Upper lobe of left lung (tissue), 6 donors: ENCODE data around the gene TNRC6B. TPM values are rescaled to one million over a fixed set of nuclear protein-coding genes. Genes with fewer than 3 reads are reported as not detected.
"Not testable (repeated sequence)": the region's sequence is repeated elsewhere in the genome, so short reads cannot be mapped to it uniquely, and the experiment has no call there.

Experiments used
- ATAC-seq, 2 donors: fragments of 200-7000 bp; cut with Tn5 transposase; one replicate each; pipeline ENCODE4 v1.9.1; 2022; ENCODE audit warnings: mild to moderate bottlenecking in 2 of 2, moderate library complexity in 2 of 2; ENCODE audit not compliant: low FRiP score in 2 of 2
- DNase-seq, 2 donors: peaks; one replicate each; pipeline ENCODE4 v3.0.0-alpha.2; 2019 to 2020
- H3K27ac ChIP-seq, 4 donors: fragments of 200-600 bp; sonication (generic); one replicate each; pipeline ENCODE4 v1.5.1; 2016 to 2019
- H3K27me3 ChIP-seq, 4 donors: fragments of 200-600 bp; sonication (generic); one replicate each; pipeline ENCODE4 v1.5.1; 2017 to 2019
- H3K36me3 ChIP-seq, 4 donors: fragments of 200-600 bp; sonication (generic); one replicate each; pipeline ENCODE4 v1.5.1; 2016 to 2019
- H3K4me1 ChIP-seq, 4 donors: fragments of 200-600 bp; sonication (generic); one replicate each; pipeline ENCODE4 v1.5.1; 2018 to 2019
- H3K4me3 ChIP-seq, 4 donors: fragments of 200-600 bp; sonication (generic); one replicate each; pipeline ENCODE4 v1.5.1; 2017 to 2019; ENCODE audit warnings: mild to moderate bottlenecking in 2 of 4, moderate library complexity in 1 of 4
- H3K9me3 ChIP-seq, 4 donors: fragments of 200-600 bp; sonication (generic); one replicate each; pipeline ENCODE4 v1.5.1; 2018 to 2019
- EP300 ChIP-seq, 4 donors: sonication (generic); formaldehyde crosslinking; IDR thresholded peaks; one replicate each; pipeline ENCODE4 v1.5.1; 2017; ENCODE audit warnings: antibody characterized with exemption in 4 of 4, control low read depth in 2 of 4
- POLR2A ChIP-seq, 4 donors: fragments of 450-650 bp; IDR thresholded peaks; one replicate each; pipeline ENCODE4 v1.5.1; 2016 to 2017; ENCODE audit warnings: antibody characterized with exemption in 4 of 4, mild to moderate bottlenecking in 2 of 4
- POLR2AphosphoS5 ChIP-seq, 2 donors: sonication (generic); formaldehyde crosslinking; IDR thresholded peaks; one replicate each; pipeline ENCODE4 v1.5.1; 2017; ENCODE audit warnings: antibody characterized with exemption in 2 of 2
- WGBS, 2 donors: methylation state at CpG; one replicate each; pipeline ENCODE4 v1.1.5; 2017 to 2018; 5-methylcytosine and 5-hydroxymethylcytosine counted together
- total RNA-seq, 6 donors: library from RNA; depleted of rRNA in 4 of 6; stranded (reverse); fragments of >200 nt in 4 of 6; gene quantifications; one replicate each; pipeline versions ENCODE4 v1.1.0 to v1.2.1, GENCODE V29; 2016 to 2021
- TF ChIP-seq, protein P1 (sequence below), 6 experiments: fragments of 450-650 bp in 4 of 6; fragments of 200-600 bp in 2 of 6; sonication (generic) in 2 of 6; IDR thresholded peaks; one replicate each; pipeline ENCODE4 v1.5.1; 2016 to 2019; ENCODE audit warnings: antibody characterized with exemption in 6 of 6
- donor health status: DM: no; HTN: no; CAD: no; lungs with moderate emphysema.
- donor health status: DM: no; HTN: yes; CAD: no; lungs with severe emphysema.

TNRC6B gene
- total RNA-seq, 6 donors from 2014 or later = 18.1 to 106 (median 60.3) TPM

DNA sequence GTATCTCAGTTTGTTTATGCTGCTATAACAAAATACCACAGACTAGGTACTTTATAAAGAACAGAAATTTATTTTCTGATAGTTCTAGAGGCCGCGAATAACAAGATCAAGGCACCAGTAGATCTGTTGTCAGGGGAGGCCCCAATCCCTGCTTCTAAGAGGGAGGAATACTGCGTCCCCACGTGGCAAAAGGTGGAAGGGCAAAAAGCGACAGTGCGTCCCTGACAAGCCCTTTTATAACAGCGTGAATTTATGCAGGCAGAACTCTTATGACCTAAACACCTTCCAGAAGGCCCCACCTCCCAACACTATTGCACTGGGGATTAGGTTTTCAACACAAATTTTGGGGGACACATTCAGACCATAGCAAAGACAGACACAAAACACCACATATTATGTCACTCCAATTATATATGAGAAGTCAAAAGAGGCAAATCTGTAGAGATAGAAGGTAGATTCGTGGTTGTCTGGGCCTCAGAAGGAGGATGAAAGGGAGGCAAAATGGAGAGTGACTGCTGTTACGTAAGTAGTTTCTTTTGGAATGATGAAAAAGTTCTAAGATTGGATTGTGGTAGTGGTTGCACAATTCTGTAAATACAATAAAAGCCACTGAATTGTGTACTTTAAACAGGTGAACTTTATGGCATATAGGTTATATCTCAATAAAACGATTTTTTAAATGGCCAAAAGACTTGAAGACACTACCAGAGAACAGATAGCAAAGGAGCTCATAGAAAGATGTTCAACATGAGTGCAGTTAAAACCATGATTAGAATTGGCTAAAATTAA is 30.1 kb upstream of the TNRC6B start:
- Histone ChIP-seq H3K9me3 (no peaks in the 10 kb centered on the region), H3K27ac (no peak overlapping the region), H3K4me3 (no peak overlapping the region), H3K4me1 (no peaks in the 10 kb centered on the region), H3K36me3 (peaks cover 0 to under 1% (median 0%) of the 10 kb centered on the region in 4 donors), H3K27me3 (no peaks in the 10 kb centered on the region)
- TF ChIP-seq, protein P1, sequence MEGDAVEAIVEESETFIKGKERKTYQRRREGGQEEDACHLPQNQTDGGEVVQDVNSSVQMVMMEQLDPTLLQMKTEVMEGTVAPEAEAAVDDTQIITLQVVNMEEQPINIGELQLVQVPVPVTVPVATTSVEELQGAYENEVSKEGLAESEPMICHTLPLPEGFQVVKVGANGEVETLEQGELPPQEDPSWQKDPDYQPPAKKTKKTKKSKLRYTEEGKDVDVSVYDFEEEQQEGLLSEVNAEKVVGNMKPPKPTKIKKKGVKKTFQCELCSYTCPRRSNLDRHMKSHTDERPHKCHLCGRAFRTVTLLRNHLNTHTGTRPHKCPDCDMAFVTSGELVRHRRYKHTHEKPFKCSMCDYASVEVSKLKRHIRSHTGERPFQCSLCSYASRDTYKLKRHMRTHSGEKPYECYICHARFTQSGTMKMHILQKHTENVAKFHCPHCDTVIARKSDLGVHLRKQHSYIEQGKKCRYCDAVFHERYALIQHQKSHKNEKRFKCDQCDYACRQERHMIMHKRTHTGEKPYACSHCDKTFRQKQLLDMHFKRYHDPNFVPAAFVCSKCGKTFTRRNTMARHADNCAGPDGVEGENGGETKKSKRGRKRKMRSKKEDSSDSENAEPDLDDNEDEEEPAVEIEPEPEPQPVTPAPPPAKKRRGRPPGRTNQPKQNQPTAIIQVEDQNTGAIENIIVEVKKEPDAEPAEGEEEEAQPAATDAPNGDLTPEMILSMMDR (IDR thresholded peaks at IDR 0.05) = no peak
- no peak for TF ChIP-seq EP300 (IDR thresholded peaks at IDR 0.05)
- TF ChIP-seq POLR2AphosphoS5 (IDR thresholded peaks at IDR 0.05) = no peak
- TF ChIP-seq POLR2A (IDR thresholded peaks at IDR 0.05) = no peak
- WGBS, 2 donors = 84 to 85% methylated on average over 10 of the region's 10 CpGs
- ATAC-seq (no peak), DNase-seq (no peak)

DNA sequence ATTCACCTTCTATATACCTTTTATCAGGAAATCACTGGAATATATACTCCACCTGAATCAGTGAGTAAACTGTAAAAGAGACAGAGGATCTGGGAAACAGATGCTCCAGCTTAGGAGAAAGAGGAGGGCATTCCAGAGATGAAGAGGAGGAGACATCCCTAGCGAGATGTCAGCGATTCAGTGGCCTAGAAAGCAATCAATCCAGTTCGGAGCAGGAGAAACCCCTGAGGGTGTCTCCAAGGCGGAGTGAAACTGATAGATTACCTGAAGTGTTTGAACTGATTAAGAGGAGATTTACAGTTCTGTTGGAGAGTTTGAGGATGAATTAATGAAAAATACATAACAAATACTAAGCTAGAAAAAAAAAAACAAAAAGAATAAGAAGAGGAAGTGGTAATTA is 24.5 kb upstream of the TNRC6B start:
- H3K9me3 ChIP-seq = no peaks in the 10 kb centered on the region
- TF ChIP-seq EP300 (IDR thresholded peaks at IDR 0.05) = no peak
- TF ChIP-seq POLR2A (IDR thresholded peaks at IDR 0.05) = no peak
- TF ChIP-seq, protein P1 (IDR thresholded peaks at IDR 0.05) = no peak
- no peak for TF ChIP-seq POLR2AphosphoS5 (IDR thresholded peaks at IDR 0.05)
- peaks cover 0 to 3% (median 0%) of the 10 kb centered on the region in 4 donors for H3K36me3 ChIP-seq
- no peak overlapping the region for H3K27ac ChIP-seq
- WGBS, 2 donors = 85% methylated on average over 4 of the region's 4 CpGs
- no peak for ATAC-seq
- H3K4me3 ChIP-seq = no peak overlapping the region
- no peaks in the 10 kb centered on the region for H3K27me3 ChIP-seq
- peaks cover 7 to 15% (median 13%) of the 10 kb centered on the region in 4 donors for H3K4me1 ChIP-seq
- DNase-seq = no peak

DNA sequence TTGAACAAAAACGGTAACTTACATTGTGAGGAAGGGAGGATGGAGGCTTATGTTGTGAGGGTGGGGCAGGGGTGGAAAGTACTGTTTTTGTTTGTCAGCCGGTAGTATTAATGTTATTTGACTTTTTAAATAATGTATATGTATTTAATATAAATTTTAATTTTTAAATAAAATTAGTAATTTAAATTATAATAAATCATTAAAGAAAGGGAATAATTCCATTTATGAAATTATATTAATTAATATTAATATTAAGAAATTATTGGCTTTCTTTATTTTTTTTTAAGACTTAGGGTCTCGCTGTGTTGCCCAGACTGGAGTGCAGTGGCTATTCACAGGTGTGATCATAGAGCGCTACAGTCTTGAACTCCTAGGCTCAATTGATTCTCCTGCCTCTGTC is 24.0 kb upstream of the TNRC6B start:
- Histone ChIP-seq H3K27me3 (no peaks in the 10 kb centered on the region), H3K9me3 (no peaks in the 10 kb centered on the region), H3K4me1 (peaks cover 7 to 15% (median 13%) of the 10 kb centered on the region in 4 donors), H3K4me3 (no peak overlapping the region), H3K36me3 (peaks cover 0 to 8% (median 0%) of the 10 kb centered on the region in 4 donors), H3K27ac (no peak overlapping the region)
- TF ChIP-seq EP300 (IDR thresholded peaks at IDR 0.05) (no peak), POLR2AphosphoS5 (IDR thresholded peaks at IDR 0.05) (no peak), POLR2A (IDR thresholded peaks at IDR 0.05) (no peak)
- TF ChIP-seq, protein P1 (IDR thresholded peaks at IDR 0.05) = no peak
- ATAC-seq = no peak
- DNase-seq = no peak
- WGBS, 2 donors = 95 to 96% methylated on average over 4 of the region's 4 CpGs

DNA sequence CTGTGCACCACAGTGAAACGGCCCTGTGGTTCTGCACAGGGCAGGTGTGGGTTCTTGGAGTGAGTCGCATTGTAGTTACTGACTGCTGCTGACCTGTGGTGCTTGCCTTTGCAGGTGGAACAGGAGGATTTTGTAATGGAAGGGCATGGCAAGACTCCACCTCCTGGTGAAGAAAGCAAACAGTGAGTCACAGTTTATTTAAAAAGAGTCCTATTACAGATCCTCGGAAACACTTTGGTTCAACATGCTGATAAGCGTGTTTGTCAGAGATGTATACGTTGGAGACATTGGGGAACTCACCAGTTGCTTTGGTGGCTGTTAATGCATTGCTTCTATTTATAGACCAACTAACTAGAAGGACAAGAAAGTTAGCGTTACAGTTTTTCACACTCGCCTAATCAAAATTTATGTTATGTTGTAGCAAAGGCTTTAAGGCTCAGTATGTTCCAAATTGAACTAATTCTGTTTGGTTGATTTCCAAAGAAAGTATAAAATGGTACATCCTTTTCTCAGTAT is 21.7 kb upstream of the TNRC6B start:
- Histone ChIP-seq H3K27ac (peak overlapping the region in 3 of 4 donors; percentile 13 to 42 (median 33)), H3K36me3 (peaks cover 0 to 10% (median 0%) of the 10 kb centered on the region in 4 donors), H3K4me1 (peaks cover 7 to 15% (median 13%) of the 10 kb centered on the region in 4 donors), H3K9me3 (no peaks in the 10 kb centered on the region), H3K27me3 (no peaks in the 10 kb centered on the region), H3K4me3 (no peak overlapping the region)
- ATAC-seq = peak; percentile 47 to 71
- TF ChIP-seq, protein P1 (IDR thresholded peaks at IDR 0.05) = peak in 3 of 6 experiments; percentile 23 to 27 (median 24)
- TF ChIP-seq POLR2A (IDR thresholded peaks at IDR 0.05) = no peak
- TF ChIP-seq POLR2AphosphoS5 (IDR thresholded peaks at IDR 0.05) = peak in 1 of 2 donors; percentile 6
- peak in 1 of 2 donors; percentile 65 for DNase-seq
- WGBS, 2 donors = 26 to 39% methylated on average over 7 of the region's 7 CpGs

DNA sequence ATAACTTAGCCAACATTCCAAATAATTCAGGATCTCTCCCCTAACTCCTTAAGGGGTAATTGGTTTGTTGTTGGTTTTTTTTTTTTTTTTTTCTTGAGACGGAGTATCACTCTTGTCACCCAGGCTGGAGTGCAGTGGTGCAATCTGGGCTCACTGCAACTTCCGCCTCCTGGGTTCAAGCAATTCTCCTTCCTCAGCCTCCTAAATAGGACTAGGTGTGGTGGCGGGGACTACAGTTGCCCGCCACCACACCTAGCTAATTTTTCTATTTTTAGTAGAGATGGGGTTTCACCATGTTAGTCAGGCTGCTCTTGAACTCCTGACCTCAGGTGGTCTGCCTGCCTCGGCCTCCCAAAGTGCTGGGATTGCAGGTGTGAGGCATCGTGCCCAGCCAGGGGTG is 21.0 kb upstream of the TNRC6B start:
- peak overlapping the region in 2 of 4 donors; percentile 33 to 42 for H3K27ac ChIP-seq
- H3K4me3 ChIP-seq, H3K36me3 ChIP-seq, DNase-seq, H3K9me3 ChIP-seq, ATAC-seq, H3K27me3 ChIP-seq: not testable (repeated sequence)
- WGBS, 2 donors = 65 to 69% methylated on average over 6 of the region's 6 CpGs
- H3K4me1 ChIP-seq = peaks cover 7 to 15% (median 13%) of the 10 kb centered on the region in 4 donors
